ENCODE measurements around the gene PPP1R7. TPM values are rescaled to one million over a fixed set of nuclear protein-coding genes. Genes with fewer than 3 reads are reported as not detected.

The PPP1R7 gene
- total and polyA plus RNA-seq, 4 donors: 18.0 to 45.8 (median 29.0) TPM

- no peak for TF ChIP-seq SP1 (IDR thresholded peaks at IDR 0.05)
- WGBS: 41% methylated on average over 4 of the region's 4 CpGs
These were observed 68.7 kb downstream of the PPP1R7 start for GRCh38 chr2:241219030-241219382.

GRCh38 chr2:241219856-241220356 lies 69.6 kb downstream of the PPP1R7 start:
- 91% methylated on average over 6 of the region's 6 CpGs for WGBS
- no peak for DNase-seq (ENCODE audit: low spot score)

More at GRCh38 chr2:241219030-241219382, 68.7 kb downstream of the PPP1R7 start:
- DNase-seq (ENCODE audit: low spot score): no peak
- H3K4me3 ChIP-seq (ENCODE audit: low read depth in 1 of 3, low read length in 3 of 3): peak overlapping the region in 1 of 3 donors; percentile 70
- no peaks in the 10 kb centered on the region for H3K9me3 ChIP-seq (ENCODE audit: control insufficient read depth in 4 of 4, low read length in 3 of 4)
- no peaks in the 10 kb centered on the region for H3K36me3 ChIP-seq (ENCODE audit: control insufficient read depth in 4 of 4, insufficient read depth in 3 of 4, low read depth in 1 of 4, low read length in 3 of 4)
- peaks cover 0 to 14% (median 6%) of the 10 kb centered on the region in 4 donors for H3K4me1 ChIP-seq (ENCODE audit: control insufficient read depth in 4 of 4, insufficient read depth in 4 of 4, low read length in 3 of 4)
- no peaks in the 10 kb centered on the region for H3K27me3 ChIP-seq (ENCODE audit: control insufficient read depth in 4 of 4, insufficient read depth in 4 of 4, low read length in 3 of 4)
- H3K9ac ChIP-seq (ENCODE audit: low read depth in 1 of 2, low read length in 2 of 2): peak overlapping the region in 1 of 2 donors; percentile 53
- no peak overlapping the region for H3K27ac ChIP-seq (ENCODE audit: low read depth in 1 of 2, low read length in 2 of 2)

GRCh38 chr2:241223211-241224017 lies 73.1 kb downstream of the PPP1R7 start:
- no peak for TF ChIP-seq HNF4A (conservative IDR thresholded peaks at IDR 0.05)
- no peak for TF ChIP-seq EGR1 (IDR thresholded peaks at IDR 0.05; ENCODE audit: low read depth in 2 of 2)
- TF ChIP-seq SP1 (IDR thresholded peaks at IDR 0.05): no peak
- no peak for TF ChIP-seq ZBTB33 (IDR thresholded peaks at IDR 0.05)
- TF ChIP-seq REST (IDR thresholded peaks at IDR 0.05): no peak
- Histone ChIP-seq H3K9me3 (ENCODE audit: control insufficient read depth in 4 of 4, low read length in 3 of 4) (no peaks in the 10 kb centered on the region), H3K9ac (ENCODE audit: low read depth in 1 of 2, low read length in 2 of 2) (no peak overlapping the region), H3K27me3 (ENCODE audit: control insufficient read depth in 4 of 4, insufficient read depth in 4 of 4, low read length in 3 of 4) (no peaks in the 10 kb centered on the region), H3K36me3 (ENCODE audit: control insufficient read depth in 4 of 4, insufficient read depth in 3 of 4, low read depth in 1 of 4, low read length in 3 of 4) (peaks cover 7 to 25% (median 16%) of the 10 kb centered on the region in 4 donors), H3K27ac (ENCODE audit: low read depth in 1 of 2, low read length in 2 of 2) (no peak overlapping the region), H3K4me3 (ENCODE audit: low read depth in 1 of 3, low read length in 3 of 3) (no peak overlapping the region), H3K4me1 (ENCODE audit: control insufficient read depth in 4 of 4, insufficient read depth in 4 of 4, low read length in 3 of 4) (peaks cover 0 to 18% (median 11%) of the 10 kb centered on the region in 4 donors)
- 72% methylated on average over 23 of the region's 23 CpGs for WGBS
- DNase-seq (ENCODE audit: low spot score): no peak

More at GRCh38 chr2:241219856-241220356, 69.6 kb downstream of the PPP1R7 start:
- Histone ChIP-seq H3K9ac (ENCODE audit: low read depth in 1 of 2, low read length in 2 of 2) (no peak overlapping the region), H3K9me3 (ENCODE audit: control insufficient read depth in 4 of 4, low read length in 3 of 4) (no peaks in the 10 kb centered on the region), H3K27ac (ENCODE audit: low read depth in 1 of 2, low read length in 2 of 2) (no peak overlapping the region), H3K27me3 (ENCODE audit: control insufficient read depth in 4 of 4, insufficient read depth in 4 of 4, low read length in 3 of 4) (no peaks in the 10 kb centered on the region), H3K36me3 (ENCODE audit: control insufficient read depth in 4 of 4, insufficient read depth in 3 of 4, low read depth in 1 of 4, low read length in 3 of 4) (no peaks in the 10 kb centered on the region), H3K4me1 (ENCODE audit: control insufficient read depth in 4 of 4, insufficient read depth in 4 of 4, low read length in 3 of 4) (peaks cover 0 to 23% (median 11%) of the 10 kb centered on the region in 4 donors), H3K4me3 (ENCODE audit: low read depth in 1 of 3, low read length in 3 of 3) (no peak overlapping the region)
- TF ChIP-seq REST (IDR thresholded peaks at IDR 0.05): no peak
- no peak for TF ChIP-seq NR2F2 (IDR thresholded peaks at IDR 0.05)
- no peak for TF ChIP-seq JUND (IDR thresholded peaks at IDR 0.05)
- no peak for TF ChIP-seq EGR1 (IDR thresholded peaks at IDR 0.05; ENCODE audit: low read depth in 2 of 2)
- TF ChIP-seq SP1 (IDR thresholded peaks at IDR 0.05): no peak
- TF ChIP-seq TAF1 (conservative IDR thresholded peaks at IDR 0.05): no peak
- no peak for TF ChIP-seq RAD21 (IDR thresholded peaks at IDR 0.05)

Measured in liver (tissue), 9 donors.